HepG2 (cell line): ENCODE measurements around the gene PLCB1. TPM values are rescaled to one million over a fixed set of nuclear protein-coding genes. Genes with fewer than 3 reads are reported as not detected.

ENCODE experiments used
- ATAC-seq: fragments of 200-7000 bp; cut with Tn5 transposase; 3 replicates; pipeline ENCODE4 v1.9.1; 2020; ENCODE audit warnings: mild to moderate bottlenecking, moderate library complexity
- BruUV-seq: library from RNA; stranded (reverse); fragments of 400-500 nt; replicated peaks from 2 replicates; lab custom pipeline; 2021; lab: Mats Ljungman, UMichigan
- CTCF ChIA-PET: fragments of 300-600 bp; formaldehyde crosslinking; extraction: SDS; loops from one replicate; lab custom pipeline; 2021; ENCODE audit warnings: low total read pairs, inconsistent platforms, low intra/inter-chr PET ratio; lab: Yijun Ruan, JAX
- POLR2A ChIA-PET: fragments of 350-600 bp; sonication (Branson Sonifier 250); formaldehyde crosslinking; loops from one replicate; lab custom pipeline; 2020; ENCODE audit warnings: antibody characterized with exemption, inconsistent platforms; lab: Yijun Ruan, JAX
- DNase-seq: peaks from one replicate; pipeline ENCODE4 v3.0.0-alpha.2; 2015; ENCODE audit warnings: low spot score
- FAIRE-seq: peaks from 3 replicates; lab custom pipeline; 2011; peaks lifted over from hg19 to GRCh38; lab: Jason Lieb, UNC
- H2AFZ ChIP-seq: one replicate; pipeline ENCODE4 v1.6.1; 2011; ENCODE audit warnings: low read length, inconsistent platforms
- H3K27ac ChIP-seq: fragments of 300-600 bp; 3 replicates; pipeline ENCODE4 v1.8.0; 2011; ENCODE audit warnings: mixed run types, mild to moderate bottlenecking, mixed read lengths, low read length, inconsistent platforms; ENCODE audit not compliant: insufficient read depth; ENCODE audit errors: extremely low read length
- H3K27me3 ChIP-seq, 2 experiments: fragments of 200-600 bp in 1 of 2; 2 replicates in 1 of 2; 3 replicates in 1 of 2; pipeline versions ENCODE4 v1.6.0 to v1.8.0; 2011; ENCODE audit warnings: low read length in 2 of 2, mild to moderate bottlenecking in 2 of 2, moderate library complexity in 2 of 2, inconsistent platforms in 1 of 2; ENCODE audit not compliant: insufficient read depth in 2 of 2, control insufficient read depth in 1 of 2
- H3K36me3 ChIP-seq, 2 experiments: fragments of 200-600 bp in 1 of 2; replicated peaks in 1 of 2; 2 replicates in 1 of 2; 3 replicates in 1 of 2; pipeline versions ENCODE4 v1.5.1 to v1.8.0; 2011; ENCODE audit warnings: low read length in 2 of 2, inconsistent platforms in 1 of 2; ENCODE audit not compliant: insufficient read depth in 2 of 2, control insufficient read depth in 1 of 2
- H3K4me1 ChIP-seq: 2 replicates; pipeline ENCODE4 v1.5.1; 2012; ENCODE audit warnings: low read length, inconsistent platforms; ENCODE audit not compliant: insufficient read depth
- H3K4me2 ChIP-seq: 2 replicates; pipeline ENCODE4 v1.6.0; 2011; ENCODE audit warnings: low read depth, low read length, inconsistent platforms
- H3K4me3 ChIP-seq, 3 experiments: fragments of 200-600 bp in 1 of 3; sonication (generic), shearing (Covaris generic) in 1 of 3; replicated peaks in 1 of 3; 2 replicates each; pipeline ENCODE4 v1.5.1; 2011 to 2016; ENCODE audit warnings: low read length in 3 of 3, inconsistent platforms in 2 of 3, low read depth in 2 of 3, mild to moderate bottlenecking in 2 of 3, control low read depth in 1 of 3, mixed read lengths in 1 of 3; ENCODE audit not compliant: insufficient read depth in 1 of 3
- H3K79me2 ChIP-seq: one replicate; pipeline ENCODE4 v1.6.1; 2011; ENCODE audit warnings: low read length, inconsistent platforms; ENCODE audit not compliant: insufficient read depth
- H3K9ac ChIP-seq: 2 replicates; pipeline ENCODE4 v1.6.0; 2011; ENCODE audit warnings: mild to moderate bottlenecking, low read depth, low read length, inconsistent platforms; ENCODE audit not compliant: insufficient read depth
- H3K9me3 ChIP-seq: 2 replicates; pipeline ENCODE4 v1.5.1; 2012; ENCODE audit warnings: mild to moderate bottlenecking, low read length
- H4K20me1 ChIP-seq: 2 replicates; pipeline ENCODE4 v1.6.0; 2011; ENCODE audit warnings: inconsistent platforms, mild to moderate bottlenecking, low read length, moderate library complexity; ENCODE audit not compliant: insufficient read depth
- POGZ ChIP-seq: sonication (generic); formaldehyde crosslinking; IDR thresholded peaks from 2 replicates; pipeline ENCODE4 v1.4.0; 2020; ENCODE audit warnings: mild to moderate bottlenecking, missing genetic modification reagents
- ZNF331 ChIP-seq: sonication (generic); formaldehyde crosslinking; IDR thresholded peaks from 2 replicates; pipeline ENCODE4 v1.4.0; 2020; ENCODE audit warnings: missing genetic modification reagents
- ZNF713 ChIP-seq: sonication (generic); formaldehyde crosslinking; IDR thresholded peaks from 2 replicates; pipeline ENCODE4 v1.4.0; 2020; ENCODE audit warnings: mild to moderate bottlenecking, missing genetic modification reagents
- WGBS: methylation state at CpG from one replicate; pipeline ENCODE4 v1.1.6; 2017; ENCODE audit warnings: low lambda C conversion rate; 5-methylcytosine and 5-hydroxymethylcytosine counted together
- in situ Hi-C: cut with HindIII; loops from 2 replicates; pipeline ENCODE4 v1.10.0; 2017; ENCODE audit warnings: low pct_unique_long_range_greater_than_20kb; ENCODE audit not compliant: extremely low pct_ligation_motif_present
- intact Hi-C: fragments of 100-400 bp; cut with micrococcal nuclease; formaldehyde crosslinking; loops from one replicate; pipeline ENCODE4 v1.10.0; 2022; ENCODE audit not compliant: unreplicated experiment
- polyA plus RNA-seq, 8 experiments: library from polyadenylated mRNA; depleted of rRNA in 3 of 8; stranded (reverse) in 7 of 8; unstranded in 1 of 8; fragments of >200 nt; fragmentation: Illumina TruSeq in 4 of 8; extraction: Trizol in 4 of 8; gene quantifications; 2 replicates each; pipeline versions ENCODE4 v1.2.1 to v1.2.3, GENCODE V29; 2011 to 2016; ENCODE audit warnings: low read depth in 4 of 8, missing spikeins in 1 of 8, mixed read lengths in 1 of 8; ENCODE audit not compliant: insufficient read depth in 1 of 8
- total RNA-seq, 5 experiments: library from RNA; depleted of rRNA; stranded (reverse); fragments of >200 nt; fragmentation: Illumina TruSeq; extraction: Trizol; gene quantifications; 2 replicates each; pipeline ENCODE4 v1.2.3, GENCODE V29; 2016; ENCODE audit warnings: low read depth in 1 of 5

Gene PLCB1
- total and polyA plus RNA-seq, 2 of the 13 experiments (the other 11 are each of a cell fraction or from before 2014, with no cell fraction given), result 42.4 to 55.9 TPM

DNA sequence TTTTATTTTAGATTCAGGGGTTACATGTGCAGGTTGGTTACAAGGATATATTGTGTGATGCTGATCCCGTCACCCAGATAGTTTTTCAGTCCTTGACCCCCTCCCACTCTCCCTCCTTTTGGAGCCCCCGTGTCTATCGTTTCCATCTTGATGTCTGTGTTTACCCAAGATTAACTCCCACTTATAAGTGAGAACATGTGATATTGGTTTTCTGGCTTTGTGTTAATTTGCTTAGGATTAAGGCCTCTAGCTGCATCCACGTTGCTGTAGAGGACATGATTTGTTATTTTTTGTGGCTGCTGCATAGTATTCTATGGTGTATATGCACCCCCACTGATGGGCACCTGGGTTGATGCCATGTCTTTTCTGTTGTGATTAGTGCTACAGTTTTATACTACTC is 178.6 kb downstream of the PLCB1 start:
- peaks cover 9% of the 10 kb centered on the region for H3K4me1 ChIP-seq
- peaks cover under 1% of the 10 kb centered on the region; the same call in 1 of the 2 replicates for H4K20me1 ChIP-seq
- intact Hi-C loops (loop anchor here (10.0 kb wide), 1 partner anchor 214 kb away; no protein-coding TSS in a partner anchor), in situ Hi-C loops (no loop called here)
- peaks cover 5% of the 10 kb centered on the region for H3K79me2 ChIP-seq
- H3K27me3 ChIP-seq, result no peaks in the 10 kb centered on the region
- no peak overlapping the region for H3K4me3 ChIP-seq
- no peak overlapping the region for H3K9ac ChIP-seq
- no peak for ATAC-seq
- DNase-seq, result no peak
- ChIA-PET CTCF (no interaction called here), POLR2A (no interaction called here)
- peaks cover 0 to 1% of the 10 kb centered on the region in 2 experiments; a peak in 1 of 5 replicates for H3K36me3 ChIP-seq
- H3K4me2 ChIP-seq, result no peak overlapping the region
- no peak overlapping the region for H3K27ac ChIP-seq
- 84% methylated on average over 4 of the region's 4 CpGs for WGBS
- no peak for FAIRE-seq
- H2AFZ ChIP-seq, result no peak overlapping the region
- no TSS peak for BruUV-seq
- TF ChIP-seq ZNF713 (CRISPR knock-in tag), result no peak
- H3K9me3 ChIP-seq, result no peaks in the 10 kb centered on the region

DNA sequence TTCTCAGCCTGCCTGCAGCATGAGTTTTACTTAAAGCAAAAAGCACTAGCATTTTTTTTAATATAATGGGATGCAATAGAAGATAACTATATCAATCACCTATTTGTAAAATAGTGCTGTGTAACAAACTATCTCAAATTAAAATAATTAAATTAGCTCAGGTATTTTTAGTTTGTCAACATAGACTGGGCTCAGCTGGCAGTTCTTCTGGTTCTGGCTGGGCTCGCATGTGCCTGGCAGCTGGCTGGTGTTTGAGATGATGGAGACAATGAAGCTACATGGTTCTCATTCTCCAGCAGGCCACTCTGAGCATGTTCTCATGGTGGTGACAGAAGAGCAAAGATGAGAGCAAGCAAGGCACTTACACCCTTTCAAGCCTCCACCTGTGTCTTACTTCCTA is 181.0 kb downstream of the PLCB1 start:
- TF ChIP-seq ZNF331 (peak; percentile 99), POGZ (CRISPR knock-in tag) (no peak)
- no peak for ATAC-seq
- BruUV-seq, result no TSS peak
- Histone ChIP-seq H3K27me3 (no peaks in the 10 kb centered on the region), H3K4me3 (no peak overlapping the region), H3K36me3 (no peaks in the 10 kb centered on the region; a peak in 1 of 5 replicates), H2AFZ (no peak overlapping the region), H3K9me3 (no peaks in the 10 kb centered on the region), H3K4me1 (peaks cover 16% of the 10 kb centered on the region), H3K79me2 (peaks cover 6% of the 10 kb centered on the region), H3K4me2 (no peak overlapping the region), H4K20me1 (no peaks in the 10 kb centered on the region), H3K9ac (no peak overlapping the region), H3K27ac (no peak overlapping the region)
- in situ Hi-C loops, result no loop called here
- ChIA-PET CTCF (no interaction called here), POLR2A (no interaction called here)
- DNase-seq, result no peak
- no peak for FAIRE-seq
- 96% methylated on average over 1 of the region's 1 CpG for WGBS
- intact Hi-C loops, result loop anchor here (10.0 kb wide), 1 partner anchor 212 kb away; no protein-coding TSS in a partner anchor
